ENCODE results near the gene SETD5.

- TF ChIP-seq CTCF (IDR thresholded peaks at IDR 0.05), result no peak
- TF ChIP-seq EZH2 (IDR thresholded peaks at IDR 0.05), result no peak
These were observed 18.8 kb downstream of the SETD5 start for GRCh38 chr3:9416139-9416780.

Data from neural progenitor cell (in vitro differentiated cells).